CD14-positive monocyte (primary cell): ENCODE measurements around the gene BMPR1B. TPM values are rescaled to one million over a fixed set of nuclear protein-coding genes. Genes with fewer than 3 reads are reported as not detected.

Experiments used
- DNase-seq, 3 donors: peaks; one replicate each; pipeline ENCODE4 v3.0.0-alpha.2; 2011 to 2022
- H2AFZ ChIP-seq: 2 replicates; pipeline ENCODE4 v1.6.0; 2012; ENCODE audit warnings: mild to moderate bottlenecking, low read depth, low read length, inconsistent platforms; ENCODE audit not compliant: insufficient read depth, poor library complexity, severe bottlenecking
- H3K27ac ChIP-seq, 2 donors: 1 replicate in 1 of 2; 2 replicates in 1 of 2; pipeline ENCODE4 v1.5.1; 2012 to 2013; ENCODE audit warnings: low read length in 2 of 2, control low read depth in 1 of 2, inconsistent platforms in 1 of 2, low read depth in 1 of 2, mild to moderate bottlenecking in 1 of 2
- H3K27me3 ChIP-seq, 2 donors: one replicate each; pipeline versions ENCODE4 v1.6.0 to v1.6.1; 2011 to 2013; ENCODE audit warnings: low read length in 2 of 2; ENCODE audit not compliant: control insufficient read depth in 2 of 2, insufficient read depth in 2 of 2
- H3K36me3 ChIP-seq, 2 donors: replicated peaks in 1 of 2; 1 replicate in 1 of 2; 2 replicates in 1 of 2; pipeline versions ENCODE4 v1.5.1 to v1.6.1; 2012 to 2013; ENCODE audit warnings: low read length in 2 of 2, control low read depth in 1 of 2, inconsistent platforms in 1 of 2, mild to moderate bottlenecking in 1 of 2; ENCODE audit not compliant: insufficient read depth in 2 of 2, control insufficient read depth in 1 of 2
- H3K4me1 ChIP-seq, 2 donors: 1 replicate in 1 of 2; 2 replicates in 1 of 2; pipeline versions ENCODE4 v1.5.1 to v1.6.1; 2012 to 2013; ENCODE audit warnings: low read length in 2 of 2, control low read depth in 1 of 2, inconsistent platforms in 1 of 2, mild to moderate bottlenecking in 1 of 2, moderate library complexity in 1 of 2; ENCODE audit not compliant: insufficient read depth in 2 of 2, control insufficient read depth in 1 of 2
- H3K4me2 ChIP-seq: replicated peaks from 2 replicates; pipeline ENCODE3; 2012; ENCODE audit warnings: low read length, moderate library complexity, mild to moderate bottlenecking; ENCODE audit not compliant: poor library complexity, severe bottlenecking; ENCODE audit errors: extremely low read depth
- H3K4me3 ChIP-seq, 3 experiments: fragments of 200-600 bp in 1 of 3; sonication (generic) in 1 of 3; replicated peaks in 1 of 3; 1 replicate in 2 of 3; 2 replicates in 1 of 3; pipeline ENCODE4 v1.5.1; 2011 to 2013; ENCODE audit warnings: low read length in 3 of 3, mild to moderate bottlenecking in 3 of 3, control low read depth in 2 of 3, low read depth in 2 of 3, inconsistent platforms in 1 of 3, moderate library complexity in 1 of 3
- H3K79me2 ChIP-seq: 2 replicates; pipeline ENCODE4 v1.6.0; 2012; ENCODE audit warnings: mild to moderate bottlenecking, control low read depth, inconsistent platforms, low read length, moderate library complexity; ENCODE audit not compliant: insufficient read depth
- H3K9ac ChIP-seq: 2 replicates; pipeline ENCODE4 v1.6.0; 2017; ENCODE audit warnings: low read length, mild to moderate bottlenecking; ENCODE audit not compliant: insufficient read depth, poor library complexity, severe bottlenecking
- H3K9me3 ChIP-seq, 2 donors: replicated peaks in 1 of 2; 1 replicate in 1 of 2; 2 replicates in 1 of 2; pipeline versions ENCODE4 v1.5.1 to v1.6.1; 2012 to 2013; ENCODE audit warnings: low read length in 2 of 2, control low read depth in 1 of 2; ENCODE audit not compliant: control insufficient read depth in 1 of 2, insufficient read depth in 1 of 2
- H4K20me1 ChIP-seq: 2 replicates; pipeline ENCODE4 v1.6.0; 2012; ENCODE audit warnings: mild to moderate bottlenecking, low read length, control low read depth, moderate library complexity; ENCODE audit not compliant: insufficient read depth
- H3K27ac Mint-ChIP-seq, 7 donors: one replicate each; pipeline ENCODE4 v1.8.0; 2020; ENCODE audit warnings: mild to moderate bottlenecking in 7 of 7, mixed read lengths in 7 of 7, moderate library complexity in 6 of 7, inconsistent platforms in 2 of 7
- H3K27me3 Mint-ChIP-seq, 3 donors: one replicate each; pipeline ENCODE4 v1.8.0; 2021 to 2022; ENCODE audit warnings: low read depth in 3 of 3, mild to moderate bottlenecking in 3 of 3, mixed read lengths in 3 of 3, moderate library complexity in 3 of 3, inconsistent platforms in 1 of 3
- H3K36me3 Mint-ChIP-seq, 2 donors: one replicate each; pipeline ENCODE4 v1.8.0; 2020; ENCODE audit warnings: mixed read lengths in 2 of 2, inconsistent platforms in 1 of 2, mild to moderate bottlenecking in 1 of 2
- H3K4me1 Mint-ChIP-seq: one replicate; pipeline ENCODE4 v1.8.0; 2020; ENCODE audit warnings: mild to moderate bottlenecking, mixed read lengths
- H3K4me3 Mint-ChIP-seq, 2 donors: one replicate each; pipeline ENCODE4 v1.8.0; 2020; ENCODE audit warnings: mild to moderate bottlenecking in 2 of 2, mixed read lengths in 2 of 2, moderate library complexity in 1 of 2
- H3K9me3 Mint-ChIP-seq, 7 donors: one replicate each; pipeline ENCODE4 v1.8.0; 2020 to 2022; ENCODE audit warnings: mixed read lengths in 7 of 7, mild to moderate bottlenecking in 6 of 7, moderate library complexity in 6 of 7, inconsistent platforms in 2 of 7
- WGBS: methylation state at CpG from one replicate; pipeline ENCODE4 v1.1.5; 2013; ENCODE audit warnings: missing lambda C conversion rate; ENCODE audit not compliant: insufficient coverage; 5-methylcytosine and 5-hydroxymethylcytosine counted together
- intact Hi-C, 2 donors: fragments of 100-400 bp; cut with micrococcal nuclease; formaldehyde crosslinking; loops; one replicate each; pipeline versions ENCODE4 v1.15.0 to v1.15.1; 2023
- polyA plus RNA-seq, 3 donors: library from polyadenylated mRNA; depleted of rRNA in 1 of 3; unstranded in 2 of 3; stranded (reverse) in 1 of 3; fragments of 300-500 nt in 2 of 3; fragments of >200 nt in 1 of 3; fragmentation: Illumina TruSeq in 2 of 3; gene quantifications; 1 replicate in 2 of 3; 2 replicates in 1 of 3; pipeline ENCODE4 v1.2.3, GENCODE V29; 2012 to 2021
- TF ChIP-seq, protein P1 (sequence below): fragments of 200-600 bp; IDR thresholded peaks from one replicate; pipeline ENCODE4 v1.8.0; 2022; ENCODE audit warnings: antibody characterized with exemption, mild to moderate bottlenecking

The BMPR1B gene
- polyA plus RNA-seq, 3 donors: not detected

DNA sequence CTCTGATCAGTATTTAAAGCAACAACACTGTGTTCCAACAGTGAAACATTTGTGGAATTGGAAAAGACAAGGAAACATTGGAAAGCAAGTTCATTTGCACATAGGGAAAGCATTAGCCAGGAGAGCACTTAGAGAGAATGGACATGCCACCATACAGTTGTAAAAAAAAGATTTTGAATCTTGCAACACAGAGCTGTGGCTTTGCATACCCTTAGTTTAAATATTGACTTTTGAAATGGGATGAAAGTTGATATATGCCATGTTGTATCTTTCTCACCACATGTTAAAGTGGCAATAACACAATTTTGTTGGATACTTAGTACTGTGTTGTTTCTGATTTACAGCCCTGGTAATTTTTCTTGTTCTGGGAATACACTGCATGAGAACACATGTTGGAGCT, 208.1 kb downstream of the BMPR1B start:
- H3K4me1 Mint-ChIP-seq: no peaks in the 10 kb centered on the region
- no peaks in the 10 kb centered on the region for H3K36me3 Mint-ChIP-seq
- no peak overlapping the region for H3K27ac Mint-ChIP-seq
- peaks cover 0 to 6% (median 4%) of the 10 kb centered on the region in 7 donors for H3K9me3 Mint-ChIP-seq
- Histone ChIP-seq H3K79me2 (no peaks in the 10 kb centered on the region), H3K27ac (no peak overlapping the region), H3K9ac (no peak overlapping the region), H3K27me3 (no peaks in the 10 kb centered on the region), H2AFZ (no peak overlapping the region), H3K4me1 (no peaks in the 10 kb centered on the region), H3K36me3 (no peaks in the 10 kb centered on the region), H3K9me3 (no peaks in the 10 kb centered on the region), H4K20me1 (no peaks in the 10 kb centered on the region), H3K4me2 (no peak overlapping the region), H3K4me3 (no peak overlapping the region)
- H3K27me3 Mint-ChIP-seq: peaks cover 0 to 5% (median 1%) of the 10 kb centered on the region in 3 donors
- TF ChIP-seq, protein P1, sequence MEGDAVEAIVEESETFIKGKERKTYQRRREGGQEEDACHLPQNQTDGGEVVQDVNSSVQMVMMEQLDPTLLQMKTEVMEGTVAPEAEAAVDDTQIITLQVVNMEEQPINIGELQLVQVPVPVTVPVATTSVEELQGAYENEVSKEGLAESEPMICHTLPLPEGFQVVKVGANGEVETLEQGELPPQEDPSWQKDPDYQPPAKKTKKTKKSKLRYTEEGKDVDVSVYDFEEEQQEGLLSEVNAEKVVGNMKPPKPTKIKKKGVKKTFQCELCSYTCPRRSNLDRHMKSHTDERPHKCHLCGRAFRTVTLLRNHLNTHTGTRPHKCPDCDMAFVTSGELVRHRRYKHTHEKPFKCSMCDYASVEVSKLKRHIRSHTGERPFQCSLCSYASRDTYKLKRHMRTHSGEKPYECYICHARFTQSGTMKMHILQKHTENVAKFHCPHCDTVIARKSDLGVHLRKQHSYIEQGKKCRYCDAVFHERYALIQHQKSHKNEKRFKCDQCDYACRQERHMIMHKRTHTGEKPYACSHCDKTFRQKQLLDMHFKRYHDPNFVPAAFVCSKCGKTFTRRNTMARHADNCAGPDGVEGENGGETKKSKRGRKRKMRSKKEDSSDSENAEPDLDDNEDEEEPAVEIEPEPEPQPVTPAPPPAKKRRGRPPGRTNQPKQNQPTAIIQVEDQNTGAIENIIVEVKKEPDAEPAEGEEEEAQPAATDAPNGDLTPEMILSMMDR: no peak
- no peak overlapping the region for H3K4me3 Mint-ChIP-seq
- DNase-seq: no peak
- intact Hi-C loops: no loop called here

- intact Hi-C loops: no loop called here
- H3K4me1 ChIP-seq: no peaks in the 10 kb centered on the region
- no peak overlapping the region for H2AFZ ChIP-seq
- peaks cover 0 to 6% (median 1%) of the 10 kb centered on the region in 7 donors for H3K9me3 Mint-ChIP-seq
- no peak overlapping the region for H3K27ac ChIP-seq
- no peaks in the 10 kb centered on the region for H3K27me3 ChIP-seq
- no peak overlapping the region for H3K27ac Mint-ChIP-seq
- no peaks in the 10 kb centered on the region for H3K36me3 ChIP-seq
- no peaks in the 10 kb centered on the region for H3K4me1 Mint-ChIP-seq
- H3K9ac ChIP-seq: no peak overlapping the region
- no peak overlapping the region for H3K4me3 ChIP-seq
- no peaks in the 10 kb centered on the region for H3K36me3 Mint-ChIP-seq
- no peaks in the 10 kb centered on the region for H3K79me2 ChIP-seq
- no peak overlapping the region for H3K4me2 ChIP-seq
- peaks cover 0 to 5% (median 1%) of the 10 kb centered on the region in 3 donors for H3K27me3 Mint-ChIP-seq
- H3K4me3 Mint-ChIP-seq: no peak overlapping the region
- no peaks in the 10 kb centered on the region for H3K9me3 ChIP-seq
- no peak for DNase-seq
- WGBS: no CpG with 5 or more reads among the region's 4 CpGs
- TF ChIP-seq, protein P1: no peak
- no peaks in the 10 kb centered on the region for H4K20me1 ChIP-seq
Observed at GRCh38 chr4:94968493-94968892, 210.7 kb downstream of the BMPR1B start.
